Measurements from ENCODE around the gene INPP5F.

The INPP5F gene, protein sequence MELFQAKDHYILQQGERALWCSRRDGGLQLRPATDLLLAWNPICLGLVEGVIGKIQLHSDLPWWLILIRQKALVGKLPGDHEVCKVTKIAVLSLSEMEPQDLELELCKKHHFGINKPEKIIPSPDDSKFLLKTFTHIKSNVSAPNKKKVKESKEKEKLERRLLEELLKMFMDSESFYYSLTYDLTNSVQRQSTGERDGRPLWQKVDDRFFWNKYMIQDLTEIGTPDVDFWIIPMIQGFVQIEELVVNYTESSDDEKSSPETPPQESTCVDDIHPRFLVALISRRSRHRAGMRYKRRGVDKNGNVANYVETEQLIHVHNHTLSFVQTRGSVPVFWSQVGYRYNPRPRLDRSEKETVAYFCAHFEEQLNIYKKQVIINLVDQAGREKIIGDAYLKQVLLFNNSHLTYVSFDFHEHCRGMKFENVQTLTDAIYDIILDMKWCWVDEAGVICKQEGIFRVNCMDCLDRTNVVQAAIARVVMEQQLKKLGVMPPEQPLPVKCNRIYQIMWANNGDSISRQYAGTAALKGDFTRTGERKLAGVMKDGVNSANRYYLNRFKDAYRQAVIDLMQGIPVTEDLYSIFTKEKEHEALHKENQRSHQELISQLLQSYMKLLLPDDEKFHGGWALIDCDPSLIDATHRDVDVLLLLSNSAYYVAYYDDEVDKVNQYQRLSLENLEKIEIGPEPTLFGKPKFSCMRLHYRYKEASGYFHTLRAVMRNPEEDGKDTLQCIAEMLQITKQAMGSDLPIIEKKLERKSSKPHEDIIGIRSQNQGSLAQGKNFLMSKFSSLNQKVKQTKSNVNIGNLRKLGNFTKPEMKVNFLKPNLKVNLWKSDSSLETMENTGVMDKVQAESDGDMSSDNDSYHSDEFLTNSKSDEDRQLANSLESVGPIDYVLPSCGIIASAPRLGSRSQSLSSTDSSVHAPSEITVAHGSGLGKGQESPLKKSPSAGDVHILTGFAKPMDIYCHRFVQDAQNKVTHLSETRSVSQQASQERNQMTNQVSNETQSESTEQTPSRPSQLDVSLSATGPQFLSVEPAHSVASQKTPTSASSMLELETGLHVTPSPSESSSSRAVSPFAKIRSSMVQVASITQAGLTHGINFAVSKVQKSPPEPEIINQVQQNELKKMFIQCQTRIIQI
- long read RNA-seq, donor 1, full-length matches to known transcripts, result 6 of 6 reads
- long read RNA-seq, donor 1, partial matches to known transcripts, result 0 of 6 reads
- long read RNA-seq, donor 1, other reads (novel, unspliced or antisense), result 0 of 6 reads
- long read RNA-seq, donor 2, partial matches to known transcripts, result 0 of 3 reads
- long read RNA-seq, donor 2, other reads (novel, unspliced or antisense), result 0 of 3 reads
- long read RNA-seq, donor 3, full-length matches to known transcripts, result 2 of 2 reads
- long read RNA-seq, donor 3, partial matches to known transcripts, result 0 of 2 reads
- long read RNA-seq, donor 3, other reads (novel, unspliced or antisense), result 0 of 2 reads
- long read RNA-seq, donor 4, full-length matches to known transcripts, result 7 of 7 reads
- long read RNA-seq, donor 4, partial matches to known transcripts, result 0 of 7 reads
- long read RNA-seq, donor 4, other reads (novel, unspliced or antisense), result 0 of 7 reads
- long read RNA-seq, donor 5, full-length matches to known transcripts, result 6 of 6 reads
- long read RNA-seq, donor 5, partial matches to known transcripts, result 0 of 6 reads
- long read RNA-seq, donor 5, other reads (novel, unspliced or antisense), result 0 of 6 reads
- long read RNA-seq, donor 6, partial matches to known transcripts, result 0 of 2 reads
- long read RNA-seq, donor 6, other reads (novel, unspliced or antisense), result 0 of 2 reads
- long read RNA-seq, donor 7, full-length matches to known transcripts, result 20 of 54 reads
- long read RNA-seq, donor 7, partial matches to known transcripts, result 34 of 54 reads
- long read RNA-seq, donor 7, other reads (novel, unspliced or antisense), result 0 of 54 reads
- long read RNA-seq, donor 8, full-length matches to known transcripts, result 7 of 7 reads
- long read RNA-seq, donor 8, partial matches to known transcripts, result 0 of 7 reads
- long read RNA-seq, donor 8, other reads (novel, unspliced or antisense), result 0 of 7 reads

DNA sequence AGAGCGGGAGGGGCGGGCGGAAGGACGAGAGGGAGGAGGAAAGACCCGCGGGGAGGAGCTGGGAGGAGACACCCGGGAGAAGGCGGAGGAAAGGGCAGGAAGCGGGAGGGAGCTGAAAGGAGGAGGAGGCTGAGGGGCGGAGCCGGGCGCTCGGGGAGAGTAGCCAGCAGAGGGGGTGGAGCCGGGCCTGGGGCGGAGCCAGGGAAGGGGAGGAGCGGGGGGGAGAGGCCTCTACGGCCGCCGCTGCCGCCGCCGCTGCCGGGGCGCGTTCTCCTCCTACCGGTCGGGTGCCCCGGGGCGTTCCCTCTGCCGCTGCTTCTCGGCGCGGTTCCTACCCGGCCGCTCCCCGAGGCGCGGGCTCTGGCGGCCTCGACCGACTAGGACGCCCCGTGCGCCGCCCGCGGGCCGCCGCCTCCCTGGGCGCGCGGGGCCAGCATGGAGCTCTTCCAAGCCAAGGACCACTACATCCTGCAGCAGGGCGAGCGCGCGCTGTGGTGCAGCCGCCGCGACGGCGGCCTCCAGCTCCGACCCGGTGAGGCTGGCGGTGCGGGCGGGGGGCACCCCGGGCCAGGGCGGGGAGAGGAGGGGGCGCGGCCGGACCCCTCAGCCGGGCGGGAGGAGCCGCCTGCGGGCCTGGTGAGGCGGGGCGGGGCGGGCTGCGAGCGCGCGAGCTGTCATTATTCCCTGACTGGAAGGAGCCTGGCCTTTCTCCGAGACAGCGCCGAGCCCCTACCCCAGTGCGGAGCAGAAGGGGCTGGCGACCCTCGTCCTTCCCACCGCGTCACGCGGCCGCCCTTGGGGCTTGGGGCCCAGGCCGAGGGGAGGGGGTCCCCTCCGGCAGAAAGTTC, at the start of gene INPP5F:
TSS of gene INPP5F (plus strand) at position 223 of the 848 bp plus-strand sequence. CDS start at position 436, 213 bp downstream.
- peak; percentile 90 for DNase-seq

DNA sequence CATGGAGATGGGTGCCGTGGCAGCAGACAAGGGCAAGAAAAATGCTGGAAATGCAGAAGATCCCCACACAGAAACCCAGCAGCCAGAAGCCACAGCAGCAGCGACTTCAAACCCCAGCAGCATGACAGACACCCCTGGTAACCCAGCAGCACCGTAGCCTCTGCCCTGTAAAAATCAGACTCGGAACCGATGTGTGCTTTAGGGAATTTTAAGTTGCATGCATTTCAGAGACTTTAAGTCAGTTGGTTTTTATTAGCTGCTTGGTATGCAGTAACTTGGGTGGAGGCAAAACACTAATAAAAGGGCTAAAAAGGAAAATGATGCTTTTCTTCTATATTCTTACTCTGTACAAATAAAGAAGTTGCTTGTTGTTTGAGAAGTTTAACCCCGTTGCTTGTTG, 48.7 kb upstream of the INPP5F start:
- no peak for DNase-seq

DNA sequence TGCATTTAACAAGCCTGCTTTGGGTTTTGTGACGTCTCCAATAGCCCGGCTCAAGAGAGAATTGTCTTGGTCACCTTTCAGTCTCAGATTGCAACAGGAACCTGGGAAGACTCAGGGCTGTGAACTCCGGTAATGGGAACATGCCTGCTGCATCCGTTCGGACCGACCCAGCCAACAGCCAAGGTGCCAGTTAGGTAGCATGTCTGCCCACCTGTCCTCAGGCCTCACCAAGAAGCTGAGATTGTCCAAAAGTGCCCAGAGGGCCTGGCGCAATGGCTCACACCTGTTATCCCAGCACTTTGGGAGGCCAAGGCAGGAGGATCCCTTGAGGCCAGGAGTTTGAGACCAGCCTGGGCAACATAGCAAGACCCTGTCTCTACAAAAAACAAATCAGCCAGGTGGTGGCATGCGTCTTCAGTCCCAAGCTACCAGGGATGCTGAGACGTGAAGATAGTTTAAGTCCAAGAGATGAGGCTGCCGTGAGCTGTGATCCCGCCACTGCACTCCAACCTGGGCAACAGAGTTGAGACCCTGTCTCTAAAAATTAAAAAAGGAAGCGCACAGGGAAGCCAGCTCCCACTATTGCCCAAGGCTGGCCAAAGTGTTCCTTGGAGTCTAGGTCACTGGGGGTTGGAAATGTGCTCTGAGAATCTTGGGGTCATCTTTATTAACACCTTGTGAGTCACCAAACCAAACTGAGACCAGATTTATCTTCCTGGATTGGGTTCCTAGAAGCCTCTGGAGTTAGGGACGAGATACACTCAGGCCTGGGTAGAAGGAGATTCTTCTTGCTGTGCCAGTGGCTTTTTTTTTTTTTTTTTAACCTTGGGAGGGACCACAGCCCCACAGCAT, 47.7 kb upstream of the INPP5F start:
- no peak for DNase-seq

DNA sequence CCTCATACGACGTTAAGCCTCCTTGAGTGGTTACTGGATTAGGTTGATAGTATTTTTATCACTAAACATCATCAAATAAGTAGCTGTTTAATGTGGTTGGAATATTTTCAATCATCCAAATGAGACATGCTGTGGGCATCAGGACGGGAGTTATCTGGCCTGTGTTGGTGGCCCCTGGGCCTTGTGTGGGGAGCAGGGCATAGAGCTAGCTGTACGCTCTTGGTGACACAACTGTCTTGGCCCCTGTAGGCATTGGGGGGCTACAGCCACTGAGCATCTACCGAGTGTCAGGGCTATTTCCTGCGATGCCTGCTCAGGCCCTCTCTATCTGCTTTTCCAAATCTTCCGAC, 46.4 kb upstream of the INPP5F start:
- no peak for DNase-seq

DNA sequence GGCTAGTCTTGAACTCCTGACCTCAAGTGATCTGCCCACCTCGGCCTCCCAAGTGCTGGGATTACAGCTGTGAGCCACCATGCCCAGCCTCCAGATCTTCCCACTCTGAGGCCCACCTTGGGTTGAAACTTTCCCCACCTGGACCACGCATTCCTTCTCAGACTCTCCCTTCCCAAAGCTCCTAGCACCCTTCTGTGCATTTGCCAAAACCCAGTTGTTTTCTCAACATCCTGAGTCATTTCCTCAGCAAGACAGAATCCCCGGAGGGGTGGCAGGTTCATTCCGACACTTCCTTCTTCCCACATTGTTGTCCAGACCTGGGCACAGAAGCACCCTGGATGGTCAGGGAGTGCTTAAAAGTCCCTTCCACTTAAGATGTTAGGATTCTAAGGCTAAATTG, 45.8 kb upstream of the INPP5F start:
- no peak for DNase-seq

DNA sequence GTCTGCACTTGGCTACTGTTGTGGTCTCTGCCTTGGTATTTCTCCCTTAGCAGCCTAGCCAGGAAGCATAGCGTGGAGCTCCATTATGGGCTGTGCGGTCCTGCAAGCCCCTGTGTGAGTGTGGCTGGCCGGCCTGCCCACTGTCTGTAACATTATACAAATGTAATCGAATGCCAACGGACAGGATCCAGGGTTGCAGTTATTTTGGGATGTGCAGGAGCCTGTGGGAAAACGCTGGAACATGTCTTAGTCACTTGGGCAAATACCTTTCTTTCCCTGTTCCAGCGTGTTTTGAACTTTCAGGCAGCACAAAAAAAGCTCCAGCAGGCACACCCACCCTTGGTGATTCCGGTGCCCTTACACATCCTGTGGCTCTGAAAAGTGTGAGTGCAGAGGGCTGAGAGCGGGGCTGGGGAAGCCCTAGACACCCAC, 45.2 kb upstream of the INPP5F start:
- no peak for DNase-seq

DNA sequence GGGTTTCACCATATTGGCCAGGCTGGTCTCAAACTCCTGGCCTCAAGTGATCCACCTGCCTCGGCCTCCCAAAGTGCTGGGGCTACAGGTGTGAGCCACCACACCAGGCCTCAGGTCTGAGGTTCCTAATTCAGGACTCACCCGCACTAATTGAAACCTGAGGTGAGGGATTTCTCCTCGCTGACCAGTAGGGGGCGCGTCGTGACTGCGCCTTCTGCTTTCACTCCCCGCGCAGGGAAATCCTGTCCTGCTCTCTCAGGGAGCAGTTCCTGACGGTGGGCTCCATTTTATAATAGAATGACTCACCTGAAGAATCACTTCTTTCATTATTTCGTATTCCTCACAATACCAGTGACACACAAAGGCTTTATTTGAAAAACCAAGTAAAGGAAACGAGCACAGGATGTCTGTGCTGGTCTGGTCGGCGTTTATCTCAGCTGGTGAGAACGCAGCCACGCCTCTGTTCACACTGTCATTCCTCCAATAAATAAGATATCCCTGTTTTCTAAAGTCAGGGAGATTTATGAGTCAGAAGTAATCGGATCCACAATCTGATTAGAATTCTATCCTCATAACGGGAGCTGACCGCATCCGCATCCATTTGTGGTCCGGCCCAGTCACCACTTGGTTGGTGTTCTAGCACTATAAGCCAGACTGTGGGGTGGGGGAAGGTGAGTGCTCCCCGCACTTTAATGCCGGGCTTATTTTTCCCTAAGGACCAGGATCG, 39.2 kb upstream of the INPP5F start:
- peak; percentile 70 for DNase-seq

DNA sequence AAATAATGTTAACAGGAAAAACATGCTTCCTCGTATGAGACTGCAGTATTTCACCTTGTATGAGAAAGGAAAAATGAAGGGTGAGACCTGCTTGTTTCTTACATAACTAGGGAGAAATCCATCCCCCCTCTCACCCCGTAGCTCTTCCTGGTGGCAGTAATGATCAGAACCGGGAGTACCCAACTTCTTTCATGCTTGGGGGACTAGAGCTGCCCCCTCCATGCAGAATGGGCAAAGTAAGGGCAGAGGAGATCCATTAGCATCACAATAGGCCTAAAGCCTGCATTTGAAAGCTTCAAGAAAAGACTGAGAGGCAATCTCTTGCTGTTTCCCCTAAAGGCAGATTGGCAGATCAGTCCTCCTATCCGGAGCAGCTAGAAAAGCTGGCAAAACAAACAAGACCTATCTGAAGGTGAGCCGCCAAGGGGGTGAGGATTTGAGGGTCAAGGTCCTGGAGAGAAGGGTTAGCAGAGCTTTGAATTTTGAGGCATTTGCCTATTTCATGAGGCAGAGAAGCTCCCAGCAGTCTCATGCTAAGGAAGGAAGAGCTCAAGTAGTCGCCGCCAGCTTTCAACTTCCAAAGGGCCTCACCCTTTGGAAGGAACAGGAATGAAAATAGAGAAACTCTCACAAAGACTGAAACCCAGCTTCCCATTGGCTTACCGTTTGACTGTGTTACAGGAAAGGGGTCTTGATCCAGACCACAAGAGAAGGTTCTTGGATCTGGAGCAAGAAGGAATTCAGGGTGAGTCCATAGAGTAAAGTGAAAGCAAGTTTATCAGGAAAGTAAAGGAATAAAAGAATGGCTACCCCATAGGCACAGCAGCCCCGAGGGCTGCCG, 38.4 kb upstream of the INPP5F start:
- peak; percentile 40 for DNase-seq

DNA sequence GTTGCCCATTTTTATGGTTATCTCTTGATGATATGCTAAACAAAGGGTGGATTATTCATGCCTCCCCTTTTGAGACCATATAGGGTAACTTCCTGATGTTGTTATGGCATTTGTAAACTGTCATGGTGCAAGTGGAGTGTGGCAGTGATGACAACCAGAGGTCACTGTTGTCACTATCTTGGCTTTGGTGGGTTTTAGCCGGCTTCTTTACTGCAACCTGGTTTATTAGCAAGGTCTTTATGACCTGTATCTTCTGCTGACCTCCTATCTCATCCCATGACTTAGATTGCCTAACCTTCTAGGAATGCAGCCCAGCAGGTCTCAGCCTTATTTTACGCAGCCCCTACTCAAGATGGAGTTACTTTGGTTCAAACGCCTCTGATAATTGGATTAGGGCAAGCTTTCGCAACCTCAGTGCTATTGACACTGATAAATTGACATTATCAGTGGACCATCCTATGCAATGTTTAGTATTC, 37.8 kb upstream of the INPP5F start:
- no peak for DNase-seq

DNA sequence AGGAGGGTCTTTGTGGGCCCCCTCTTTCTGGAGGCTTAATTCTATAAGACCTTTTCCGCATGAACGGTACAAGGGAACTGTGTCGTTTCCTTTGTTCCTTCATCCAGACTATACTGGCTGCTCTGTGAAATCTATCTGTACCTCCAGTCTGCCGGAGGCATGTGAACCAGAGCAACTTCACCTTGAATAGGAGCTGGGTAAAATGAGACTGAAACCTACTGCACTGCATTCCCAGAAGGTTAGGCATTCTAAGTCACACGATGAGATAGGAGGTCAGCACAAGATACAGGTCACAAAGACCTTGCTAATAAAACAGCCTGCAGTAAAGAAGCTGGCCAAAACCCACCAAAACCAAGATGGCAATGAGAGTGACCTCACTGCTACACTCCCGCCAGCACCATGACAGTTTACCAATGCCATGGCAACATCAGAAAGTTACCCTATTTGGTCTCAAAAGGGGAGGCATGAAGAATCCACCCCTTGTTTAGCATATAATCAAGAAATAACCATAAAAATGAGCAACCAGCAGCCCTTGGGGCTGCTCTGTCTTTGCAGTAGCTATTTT, 36.8 kb upstream of the INPP5F start:
- peak; percentile 32 for DNase-seq

DNA sequence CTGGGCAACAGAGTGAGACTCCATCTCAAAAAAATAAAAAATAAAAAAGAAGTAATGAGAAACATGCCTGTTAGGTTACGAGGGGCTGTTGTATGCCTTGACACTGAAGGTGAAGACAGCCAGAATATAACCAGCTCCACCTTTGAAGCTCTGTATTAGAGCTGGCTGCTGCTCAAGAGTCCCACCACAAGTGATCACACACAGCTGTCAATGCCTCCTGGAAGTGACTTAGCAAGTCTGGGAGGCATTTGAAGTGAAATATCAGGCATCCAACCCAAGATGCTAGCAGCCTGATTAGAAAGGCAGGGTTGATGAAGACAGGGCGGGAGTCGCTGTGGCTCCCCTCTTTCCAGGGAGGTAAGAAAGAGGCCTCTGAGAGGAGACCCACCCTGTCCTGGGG, 34.1 kb upstream of the INPP5F start:
- no peak for DNase-seq

DNA sequence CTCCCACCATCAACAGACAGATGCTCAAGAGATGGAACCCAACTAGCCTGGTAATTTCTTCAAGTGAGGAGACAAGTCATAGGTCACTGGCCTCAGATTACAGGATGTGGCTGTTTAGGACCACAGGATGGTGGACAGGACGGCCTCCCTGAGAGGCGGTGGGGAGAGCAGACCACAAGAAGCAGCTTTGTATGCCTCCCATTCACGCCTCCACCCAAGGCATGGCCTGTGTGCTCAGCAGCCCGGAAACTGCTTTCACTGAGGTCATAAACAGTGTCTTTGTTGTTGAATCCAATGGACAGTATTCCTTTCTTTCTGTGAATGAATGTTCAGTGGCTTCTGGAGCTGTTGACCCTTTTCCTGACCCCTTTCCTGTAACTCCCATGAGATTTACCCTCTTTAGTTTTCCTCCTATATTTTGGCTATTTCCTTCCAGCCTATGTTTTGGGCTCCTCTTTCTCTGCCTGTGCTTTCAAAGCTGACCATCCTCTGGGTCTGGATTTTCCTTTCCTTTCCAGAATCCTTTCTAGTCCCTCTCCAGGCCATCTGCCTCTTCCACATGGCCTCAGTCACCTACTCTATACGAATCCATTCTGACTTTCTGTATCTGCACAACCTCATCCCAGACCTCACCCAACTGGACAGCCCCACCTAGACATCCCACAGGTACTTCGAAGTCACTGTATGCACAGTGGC, 32.4 kb upstream of the INPP5F start:
- DNase-seq, result no peak

DNA sequence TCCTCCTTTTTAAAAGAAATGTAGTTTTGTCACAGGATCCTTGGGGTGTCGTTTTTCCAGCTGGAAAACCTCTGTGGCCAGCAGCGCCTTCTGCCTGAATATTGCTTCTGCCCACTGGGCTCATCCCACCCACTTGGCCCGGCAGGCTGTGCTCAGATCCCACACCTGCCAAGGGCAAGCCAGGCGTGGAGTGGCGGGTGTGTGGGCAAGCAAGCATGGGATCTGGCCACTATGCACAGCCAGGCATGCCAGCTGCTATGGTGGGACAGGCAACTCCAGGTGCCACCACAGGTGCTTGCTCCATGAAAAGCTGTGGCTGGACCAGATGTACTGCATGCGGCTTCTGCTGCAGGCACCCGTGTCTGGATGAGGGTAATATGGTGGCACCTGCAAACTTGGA, 31.2 kb upstream of the INPP5F start:
- DNase-seq, result no peak

DNA sequence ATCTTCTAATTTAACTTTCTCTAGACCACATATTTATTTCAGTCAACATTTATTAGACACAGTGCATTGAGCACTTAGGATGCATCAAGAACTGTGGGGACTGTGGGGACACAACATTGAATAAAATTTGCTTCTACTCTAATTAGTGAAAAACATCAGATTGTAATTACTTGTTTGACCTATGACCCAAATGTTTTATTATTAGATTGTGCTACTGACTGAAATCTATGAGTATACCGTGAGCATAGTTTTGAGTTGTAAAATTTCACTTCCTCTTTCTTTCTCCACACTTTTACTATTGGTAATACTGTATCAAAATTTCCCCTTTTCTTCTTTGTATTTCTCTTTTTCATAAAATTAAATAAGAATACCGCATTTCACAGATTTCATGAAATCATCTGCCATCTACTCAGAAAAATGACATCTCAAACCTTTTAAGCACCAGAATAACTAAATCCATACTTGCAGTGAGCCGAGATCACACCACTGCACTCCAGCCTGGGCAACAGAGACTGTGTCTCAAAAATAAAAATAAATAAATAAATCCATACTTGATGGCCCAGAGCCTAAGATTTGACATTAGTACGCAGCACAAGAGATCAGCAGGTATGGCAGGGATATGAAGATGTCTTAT, 25.4 kb upstream of the INPP5F start:
- no peak for DNase-seq

DNA sequence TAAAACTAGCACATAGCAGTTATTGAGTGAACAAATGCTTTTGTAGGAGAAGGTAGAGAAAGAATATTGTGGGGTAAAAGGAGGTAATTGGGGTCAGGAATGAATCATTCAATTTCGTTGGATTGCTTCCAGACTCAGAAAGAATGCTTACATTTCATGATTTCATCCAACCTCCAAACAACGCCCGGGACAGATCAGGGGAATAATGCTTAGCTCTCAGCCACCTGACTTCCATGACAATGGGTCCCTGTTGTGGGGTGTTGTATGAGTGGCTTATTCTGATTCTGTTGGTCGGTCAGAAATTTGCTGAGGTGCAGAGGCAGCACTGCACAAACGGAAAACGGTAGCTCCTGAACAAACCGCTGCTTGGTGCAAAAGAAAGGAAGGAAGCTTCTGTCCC, 24.0 kb upstream of the INPP5F start:
- no peak for DNase-seq

DNA sequence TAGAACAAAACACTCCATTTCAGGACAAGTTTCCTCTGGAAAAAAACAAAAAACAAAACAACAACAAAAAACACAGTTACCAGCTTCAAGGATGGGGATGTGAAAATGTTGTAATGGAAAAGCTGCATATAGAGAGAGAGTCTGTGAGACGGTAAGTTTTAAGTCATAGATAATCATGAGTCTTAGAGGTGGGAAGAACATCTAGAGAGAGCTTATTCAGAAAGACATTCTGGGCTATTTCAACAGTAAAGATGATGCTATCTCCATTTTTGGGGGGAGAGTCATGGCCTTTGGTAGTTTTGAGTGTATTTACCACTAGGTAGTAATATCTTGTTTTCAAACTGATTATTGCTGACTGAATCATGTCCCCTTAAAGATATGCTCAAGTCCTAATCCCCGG, 23.3 kb upstream of the INPP5F start:
- DNase-seq, result no peak
